C4-2B (cell line): ENCODE measurements around the gene CAMTA1.

Experiments used
- H3K27ac ChIP-seq: fragments of 450-650 bp; 2 replicates; pipeline ENCODE4 v1.5.1; 2017
- ZFX ChIP-seq: fragments of 450-650 bp; IDR thresholded peaks from 2 replicates; pipeline ENCODE4 v1.6.1; 2017
- TF ChIP-seq, protein P1 (sequence below): fragments of 450-650 bp; conservative IDR thresholded peaks from 2 replicates; pipeline ENCODE4 v1.5.1; 2017; ENCODE audit warnings: mild to moderate bottlenecking

Gene CAMTA1

DNA sequence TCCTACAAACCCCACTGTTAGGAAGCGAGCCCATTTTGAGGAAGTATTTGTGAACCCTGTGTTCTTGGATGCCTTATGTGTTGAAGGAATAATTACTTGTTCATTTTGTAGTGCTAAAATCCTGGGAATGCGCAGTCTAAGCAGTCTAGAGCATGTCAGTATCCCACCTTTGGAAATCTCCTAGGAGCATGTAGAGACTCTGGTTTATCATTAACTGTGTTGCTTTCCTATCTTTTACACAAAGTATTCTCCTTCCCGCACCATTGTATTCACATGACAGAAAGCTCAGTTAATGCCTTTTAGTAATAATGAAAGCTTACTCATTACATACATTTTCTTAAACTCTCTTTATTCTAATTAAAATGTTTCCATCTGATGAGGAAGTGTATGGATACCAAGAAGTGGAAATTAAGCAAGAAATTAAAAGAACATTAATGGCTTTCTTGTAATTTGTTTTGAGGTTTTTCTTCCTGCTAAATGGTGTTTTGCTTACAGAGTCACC is 99.4 kb downstream of the CAMTA1 start:
- TF ChIP-seq ZFX = no peak
- TF ChIP-seq, protein P1, sequence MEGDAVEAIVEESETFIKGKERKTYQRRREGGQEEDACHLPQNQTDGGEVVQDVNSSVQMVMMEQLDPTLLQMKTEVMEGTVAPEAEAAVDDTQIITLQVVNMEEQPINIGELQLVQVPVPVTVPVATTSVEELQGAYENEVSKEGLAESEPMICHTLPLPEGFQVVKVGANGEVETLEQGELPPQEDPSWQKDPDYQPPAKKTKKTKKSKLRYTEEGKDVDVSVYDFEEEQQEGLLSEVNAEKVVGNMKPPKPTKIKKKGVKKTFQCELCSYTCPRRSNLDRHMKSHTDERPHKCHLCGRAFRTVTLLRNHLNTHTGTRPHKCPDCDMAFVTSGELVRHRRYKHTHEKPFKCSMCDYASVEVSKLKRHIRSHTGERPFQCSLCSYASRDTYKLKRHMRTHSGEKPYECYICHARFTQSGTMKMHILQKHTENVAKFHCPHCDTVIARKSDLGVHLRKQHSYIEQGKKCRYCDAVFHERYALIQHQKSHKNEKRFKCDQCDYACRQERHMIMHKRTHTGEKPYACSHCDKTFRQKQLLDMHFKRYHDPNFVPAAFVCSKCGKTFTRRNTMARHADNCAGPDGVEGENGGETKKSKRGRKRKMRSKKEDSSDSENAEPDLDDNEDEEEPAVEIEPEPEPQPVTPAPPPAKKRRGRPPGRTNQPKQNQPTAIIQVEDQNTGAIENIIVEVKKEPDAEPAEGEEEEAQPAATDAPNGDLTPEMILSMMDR = no peak
- no peak overlapping the region for H3K27ac ChIP-seq

GRCh38 chr1:6885426-6885825 is 100.2 kb downstream of the CAMTA1 start:
- no peak for TF ChIP-seq ZFX
- TF ChIP-seq, protein P1 = no peak
- no peak overlapping the region for H3K27ac ChIP-seq

DNA sequence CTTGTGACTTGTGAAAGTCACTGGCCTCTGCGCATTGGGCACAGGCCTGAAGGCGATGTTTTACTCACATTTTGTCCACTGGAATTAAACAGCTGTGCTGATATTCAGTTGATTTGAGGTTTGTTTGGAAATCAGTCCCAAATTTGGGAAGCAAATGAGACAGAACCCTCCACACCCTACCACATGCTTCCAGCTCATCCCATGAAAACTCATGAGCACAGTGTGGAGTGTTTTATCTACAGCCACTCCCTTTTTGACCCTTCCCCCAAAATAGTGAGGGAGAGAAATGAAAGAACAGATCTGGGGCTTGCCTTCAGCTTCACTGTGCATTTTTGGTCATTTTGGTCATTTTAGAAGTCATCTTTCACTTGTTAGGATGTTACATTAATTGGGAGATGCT is 101.3 kb downstream of the CAMTA1 start:
- H3K27ac ChIP-seq = no peak overlapping the region
- TF ChIP-seq, protein P1 = no peak
- no peak for TF ChIP-seq ZFX

DNA sequence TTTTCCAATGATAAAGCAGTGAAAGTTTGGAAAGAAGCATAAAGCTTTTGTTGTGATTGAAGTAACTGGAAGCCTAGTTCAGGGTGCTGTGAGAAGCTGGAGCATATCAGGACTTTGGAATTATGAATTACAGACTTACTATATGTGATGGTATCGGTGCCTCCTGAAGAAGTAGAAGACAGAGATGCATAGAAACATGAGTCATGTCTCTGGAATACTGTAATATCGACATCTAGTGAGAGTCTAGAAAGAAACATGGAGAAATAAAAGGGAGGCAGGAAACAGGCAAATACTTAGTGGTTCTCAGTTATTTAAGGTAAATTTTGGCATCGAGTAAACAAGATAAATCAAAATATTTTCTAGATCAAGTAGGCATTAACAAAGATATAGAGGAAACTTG is 103.0 kb downstream of the CAMTA1 start:
- H3K27ac ChIP-seq = no peak overlapping the region
- TF ChIP-seq, protein P1 = no peak
- no peak for TF ChIP-seq ZFX

DNA sequence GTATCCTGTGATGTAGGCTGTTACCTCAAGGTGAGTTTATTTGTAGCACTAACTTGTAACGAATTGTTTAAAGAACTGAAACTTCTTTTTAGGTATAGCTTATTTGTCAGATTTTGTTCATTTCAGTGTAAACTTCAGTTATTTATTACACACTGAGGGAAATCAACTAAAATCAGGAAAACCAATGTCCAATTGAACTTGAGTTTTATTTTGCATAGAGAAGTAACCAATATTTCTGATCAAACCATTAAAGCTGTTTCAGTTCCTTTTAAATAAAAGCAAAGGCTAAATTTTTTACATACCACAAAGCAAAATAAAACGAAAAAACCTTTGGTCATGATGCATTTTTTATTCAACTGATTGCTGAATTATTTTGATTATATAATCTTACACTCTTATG is 103.6 kb downstream of the CAMTA1 start:
- H3K27ac ChIP-seq = no peak overlapping the region
- TF ChIP-seq, protein P1 = no peak
- TF ChIP-seq ZFX = no peak

DNA sequence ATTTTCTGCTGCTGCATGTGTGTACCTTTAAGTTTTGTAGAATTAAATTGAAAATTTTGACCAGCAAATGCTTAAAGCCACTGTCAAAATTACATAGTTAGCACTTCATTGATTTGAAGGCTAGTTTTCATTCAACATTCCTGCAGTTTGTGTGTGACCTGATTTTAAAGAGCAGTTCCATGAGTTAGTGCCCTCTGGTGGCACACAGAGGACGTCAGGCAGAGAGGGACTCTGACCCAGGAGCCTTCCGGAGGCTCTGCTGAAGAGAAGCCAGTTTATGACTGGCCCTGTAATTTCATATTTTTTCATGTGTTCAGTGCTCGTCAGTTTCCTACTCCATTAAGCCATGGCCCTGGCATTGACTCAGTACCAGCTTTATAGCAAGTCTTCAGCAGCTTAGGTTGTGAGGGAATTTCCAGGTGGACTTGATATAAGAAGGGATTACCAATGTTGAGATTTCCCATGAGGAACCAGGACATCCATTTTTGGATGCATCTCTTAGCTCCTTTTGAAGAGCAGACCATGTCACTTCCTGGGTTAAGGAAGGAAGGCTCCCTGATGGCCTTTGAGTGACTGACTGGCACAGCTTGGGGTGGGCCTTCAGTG is 104.7 kb downstream of the CAMTA1 start:
- TF ChIP-seq, protein P1 = peak; percentile 93
- no peak for TF ChIP-seq ZFX
- H3K27ac ChIP-seq = no peak overlapping the region

DNA sequence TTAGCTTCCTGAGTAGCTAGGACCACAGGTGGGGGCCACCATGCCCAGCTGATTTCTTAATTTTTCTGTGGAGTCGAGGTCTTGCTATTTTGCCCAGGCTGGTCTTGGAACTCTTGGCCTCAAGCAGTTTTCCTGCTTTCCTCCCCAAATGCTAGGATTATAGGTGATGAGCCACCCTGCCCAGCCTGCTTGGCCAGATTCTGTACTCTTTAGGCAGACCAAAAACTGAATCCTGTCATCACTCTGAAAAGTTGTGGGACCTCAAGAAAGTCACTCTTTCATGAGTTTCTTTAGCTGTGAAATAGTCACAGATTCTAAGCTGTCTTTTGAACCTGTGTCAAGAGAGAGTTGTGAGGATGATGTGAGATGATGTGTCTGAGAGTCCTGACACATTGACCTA is 105.4 kb downstream of the CAMTA1 start:
- TF ChIP-seq, protein P1 = no peak
- no peak for TF ChIP-seq ZFX
- H3K27ac ChIP-seq = no peak overlapping the region
